GM12864 (cell line): Measurements from ENCODE around the gene ZFPM1.

Experiments used
- DNase-seq: peaks from one replicate; pipeline ENCODE4 v3.0.0-alpha.2; 2011; ENCODE audit warnings: low read depth
- H3K4me3 ChIP-seq: 2 replicates; pipeline ENCODE4 v1.5.1; 2011; ENCODE audit warnings: mild to moderate bottlenecking, low read depth, low read length, control low read depth
- TF ChIP-seq, protein P1 (sequence below): IDR thresholded peaks from 2 replicates; pipeline ENCODE4 v1.5.1; 2011; ENCODE audit warnings: low read depth, mild to moderate bottlenecking, moderate library complexity, low read length, control low read depth, inconsistent platforms; ENCODE audit errors: missing control alignments

Gene ZFPM1

GRCh38 chr16:88511060-88511459 lies 58.0 kb downstream of the ZFPM1 start:
- TF ChIP-seq, protein P1, sequence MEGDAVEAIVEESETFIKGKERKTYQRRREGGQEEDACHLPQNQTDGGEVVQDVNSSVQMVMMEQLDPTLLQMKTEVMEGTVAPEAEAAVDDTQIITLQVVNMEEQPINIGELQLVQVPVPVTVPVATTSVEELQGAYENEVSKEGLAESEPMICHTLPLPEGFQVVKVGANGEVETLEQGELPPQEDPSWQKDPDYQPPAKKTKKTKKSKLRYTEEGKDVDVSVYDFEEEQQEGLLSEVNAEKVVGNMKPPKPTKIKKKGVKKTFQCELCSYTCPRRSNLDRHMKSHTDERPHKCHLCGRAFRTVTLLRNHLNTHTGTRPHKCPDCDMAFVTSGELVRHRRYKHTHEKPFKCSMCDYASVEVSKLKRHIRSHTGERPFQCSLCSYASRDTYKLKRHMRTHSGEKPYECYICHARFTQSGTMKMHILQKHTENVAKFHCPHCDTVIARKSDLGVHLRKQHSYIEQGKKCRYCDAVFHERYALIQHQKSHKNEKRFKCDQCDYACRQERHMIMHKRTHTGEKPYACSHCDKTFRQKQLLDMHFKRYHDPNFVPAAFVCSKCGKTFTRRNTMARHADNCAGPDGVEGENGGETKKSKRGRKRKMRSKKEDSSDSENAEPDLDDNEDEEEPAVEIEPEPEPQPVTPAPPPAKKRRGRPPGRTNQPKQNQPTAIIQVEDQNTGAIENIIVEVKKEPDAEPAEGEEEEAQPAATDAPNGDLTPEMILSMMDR, result no peak
- DNase-seq, result no peak
- H3K4me3 ChIP-seq, result no peak overlapping the region

DNA sequence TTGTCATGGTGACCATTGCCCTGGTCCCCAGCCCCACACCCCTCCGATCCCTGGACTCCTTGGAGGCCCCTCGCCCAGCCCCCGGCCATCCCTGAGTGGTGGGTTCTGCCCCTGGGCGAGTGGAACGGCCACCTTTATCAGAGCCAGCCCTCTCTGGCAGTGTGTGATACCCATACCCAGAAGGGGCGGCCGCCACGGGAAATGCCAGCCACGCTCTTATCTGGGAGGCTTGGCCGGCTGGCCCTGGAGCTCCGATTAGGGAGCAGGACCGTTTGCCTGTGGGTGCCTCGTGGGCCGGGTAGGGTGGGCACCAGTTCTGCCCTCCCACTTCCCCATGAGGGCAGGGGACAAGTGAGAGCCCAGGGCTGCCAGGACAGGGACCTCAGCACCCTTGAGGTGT lies 58.8 kb downstream of the ZFPM1 start:
- H3K4me3 ChIP-seq, result no peak overlapping the region
- no peak for DNase-seq
- TF ChIP-seq, protein P1, result no peak

DNA sequence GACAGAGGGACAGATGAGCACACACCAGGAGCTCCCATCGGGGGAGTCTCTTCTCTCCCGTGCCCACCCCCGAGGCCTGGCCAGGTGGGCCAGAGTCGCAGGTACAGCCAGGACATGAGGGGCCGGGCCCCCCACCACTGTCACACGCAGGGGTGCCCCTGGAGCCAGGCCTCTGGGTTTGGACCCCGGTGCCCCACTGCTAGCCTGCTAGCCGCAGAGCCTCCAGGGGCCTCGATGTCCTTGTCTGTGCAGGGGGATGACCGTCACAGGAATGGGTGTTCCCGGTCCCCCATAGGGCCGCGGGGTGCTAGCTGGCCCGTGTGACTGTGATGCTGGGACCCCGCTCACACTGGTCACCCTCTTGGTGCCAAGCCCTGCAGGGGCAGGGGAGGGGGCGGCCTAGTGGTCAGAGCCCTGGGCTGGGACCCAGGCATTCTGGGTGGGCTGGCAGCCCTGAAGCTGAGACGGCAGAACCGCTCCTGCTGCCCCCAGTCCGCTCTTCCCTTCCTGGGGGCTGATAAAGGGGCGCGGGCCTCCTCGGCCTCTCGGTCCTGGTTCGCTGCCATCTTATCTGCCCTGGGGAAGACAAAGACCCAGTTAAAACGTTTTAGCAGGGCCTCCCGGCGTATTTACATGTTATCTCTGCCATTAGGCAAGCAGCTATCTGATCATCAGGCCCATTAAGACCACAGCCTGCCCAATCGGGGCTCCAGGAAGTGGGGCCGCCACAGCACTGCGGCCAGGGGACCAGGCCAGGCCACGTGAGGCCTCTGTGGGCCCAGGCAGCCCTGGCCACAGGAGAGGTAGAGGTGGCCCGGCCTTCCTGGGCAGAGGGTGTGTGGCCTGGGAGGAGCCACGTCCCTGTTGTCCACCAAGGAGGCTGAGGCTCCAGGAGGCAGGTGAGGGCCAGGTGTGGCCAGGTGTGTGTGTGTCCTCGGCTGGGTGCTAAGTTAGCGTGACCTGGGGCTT lies 59.9 kb downstream of the ZFPM1 start:
- TF ChIP-seq, protein P1, result no peak
- no peak for DNase-seq
- no peak overlapping the region for H3K4me3 ChIP-seq

DNA sequence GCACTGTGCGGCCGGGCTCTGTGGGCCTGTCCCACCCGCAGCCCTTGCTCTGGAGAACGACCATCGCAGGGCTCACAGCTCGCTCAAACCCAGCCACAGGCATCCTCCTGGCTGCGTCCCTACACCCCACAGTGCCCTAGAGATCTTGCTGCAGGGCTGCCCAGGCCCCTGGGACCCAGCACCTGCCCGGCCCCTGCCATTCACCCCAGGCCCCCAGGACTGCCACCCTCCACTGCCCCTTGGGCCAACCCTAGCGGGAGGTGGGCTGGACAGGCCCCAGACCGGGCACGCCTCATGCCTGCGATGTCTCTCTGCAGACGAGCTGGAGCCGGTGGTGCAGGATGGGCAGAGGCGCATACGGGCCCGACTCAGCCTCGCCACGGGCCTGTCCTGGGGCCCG lies 61.0 kb downstream of the ZFPM1 start:
- no peak for DNase-seq
- TF ChIP-seq, protein P1, result no peak
- no peak overlapping the region for H3K4me3 ChIP-seq

GRCh38 chr16:88514526-88515232 lies 61.6 kb downstream of the ZFPM1 start:
- TF ChIP-seq, protein P1, result no peak
- no peak overlapping the region for H3K4me3 ChIP-seq
- DNase-seq, result no peak

DNA sequence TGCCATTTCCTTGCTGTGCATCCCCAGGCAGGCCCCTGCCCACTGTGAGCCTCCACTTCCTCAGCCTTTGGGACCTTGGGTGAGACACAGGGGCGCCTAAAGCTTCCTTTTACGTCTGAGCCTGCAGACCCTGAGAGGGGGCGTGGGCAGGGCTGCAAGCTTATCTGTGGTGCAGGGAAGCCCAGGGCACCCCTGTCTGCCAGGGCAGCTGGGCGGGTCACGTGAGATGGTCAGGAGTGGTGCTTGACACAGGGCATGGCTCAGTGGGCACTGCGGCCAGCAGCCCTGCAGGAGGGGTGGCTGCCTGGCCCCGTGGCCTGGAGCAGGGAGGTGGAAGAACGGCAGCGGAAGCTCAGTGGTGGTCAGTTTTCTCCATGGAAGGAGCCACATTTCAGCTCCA lies 62.3 kb downstream of the ZFPM1 start:
- no peak for DNase-seq
- TF ChIP-seq, protein P1, result no peak
- no peak overlapping the region for H3K4me3 ChIP-seq
